ENCODE measurements around the gene YIPF6. TPM values are rescaled to one million over a fixed set of nuclear protein-coding genes. Genes with fewer than 3 reads are reported as not detected.

Gene YIPF6
- total RNA-seq (2022; extraction: Qiagen RNA extraction), result 29.3 to 32.9 TPM (median 32.8 TPM) in 5 replicates

DNA sequence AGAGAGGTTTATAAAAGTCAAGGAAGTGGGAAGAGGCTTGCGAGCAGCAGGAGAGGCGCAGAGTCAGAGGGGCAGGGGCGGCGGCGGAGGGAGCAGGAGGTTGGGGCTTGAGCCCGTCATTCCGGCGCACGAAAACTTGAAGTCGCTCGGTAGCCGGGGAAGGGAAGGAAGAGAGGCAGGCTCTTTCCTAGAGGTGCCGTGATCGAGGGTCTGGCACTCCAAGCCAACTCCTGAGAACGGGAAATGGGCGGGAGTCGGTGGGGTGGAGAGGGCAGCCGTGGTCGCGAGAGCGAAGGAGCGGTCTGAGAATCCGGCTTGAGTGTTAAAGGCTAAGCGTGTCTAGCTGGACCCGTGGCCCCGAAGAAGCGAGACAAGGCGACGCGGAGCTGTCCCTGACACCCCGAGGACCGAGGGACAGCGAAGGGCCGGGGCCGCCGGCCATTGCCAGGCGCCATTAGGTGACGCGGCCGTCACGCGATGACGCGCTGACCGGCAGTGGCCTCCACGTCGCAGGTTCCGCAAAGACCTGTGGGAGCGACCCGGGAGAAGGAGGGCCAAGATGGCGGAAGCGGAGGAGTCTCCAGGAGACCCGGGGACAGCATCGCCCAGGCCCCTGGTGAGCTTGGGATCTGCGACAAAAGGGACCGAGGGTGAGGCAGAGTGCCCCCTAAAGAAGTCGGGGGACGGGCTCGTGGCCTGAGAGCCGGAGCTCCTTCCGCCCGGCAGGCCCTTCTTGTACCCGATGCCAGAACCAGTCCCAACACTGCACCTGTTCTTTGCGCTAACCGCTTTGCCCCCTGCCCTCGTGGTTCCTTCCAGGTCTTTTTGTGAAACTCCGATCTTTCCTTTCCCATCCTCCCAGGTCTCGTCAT is at the start of gene YIPF6:
Gene YIPF6, plus strand, starts transcription at position 544 of the 872 bp plus-strand sequence. Its CDS starts 16 bp downstream, at position 560.

Other genes with a start within 250 kb of the YIPF6 start
- 1.4 to 2.4 TPM (median 1.6 TPM) in 5 replicates for gene OPHN1, start 65.6 kb upstream of the YIPF6 start, total RNA-seq (2022; extraction: Qiagen RNA extraction)
- 0.79 to 1.8 TPM (median 1.6 TPM) in 5 replicates for gene STARD8, start 148.6 kb downstream of the YIPF6 start, total RNA-seq (2022; extraction: Qiagen RNA extraction)